Activated CD4-positive, alpha-beta memory T cell treated with anti-CD3 and anti-CD28 coated beads, Interleukin-2, amount 10 ng/mL, durations not matched to agents 7 days and 5 days (primary cell): ENCODE results near the gene DSTN. TPM values are rescaled to one million over a fixed set of nuclear protein-coding genes. Genes with fewer than 3 reads are reported as not detected.

ENCODE experiments used
- CTCF ChIA-PET: fragments of 350-600 bp; sonication (Branson Sonifier 250); formaldehyde crosslinking; loops from one replicate; lab custom pipeline; 2021; ENCODE audit warnings: antibody characterized with exemption, inconsistent platforms; lab: Charles Lee
- POLR2A ChIA-PET: fragments of 350-600 bp; sonication (Branson Sonifier 250); formaldehyde crosslinking; loops from one replicate; lab custom pipeline; 2021; ENCODE audit warnings: antibody characterized with exemption; lab: Charles Lee
- DNase-seq: peaks from one replicate; pipeline ENCODE4 v3.0.0-alpha.2; 2020
- H3K27ac Mint-ChIP-seq: one replicate; pipeline ENCODE4 v1.8.0; 2021; ENCODE audit warnings: mild to moderate bottlenecking, mixed read lengths
- H3K27me3 Mint-ChIP-seq: one replicate; pipeline ENCODE4 v1.8.0; 2021; ENCODE audit warnings: mixed read lengths
- H3K36me3 Mint-ChIP-seq: one replicate; pipeline ENCODE4 v1.8.0; 2021; ENCODE audit warnings: low read depth, mixed read lengths
- H3K4me1 Mint-ChIP-seq: one replicate; pipeline ENCODE4 v1.8.0; 2021; ENCODE audit warnings: mixed read lengths
- H3K4me3 Mint-ChIP-seq: one replicate; pipeline ENCODE4 v1.8.0; 2021; ENCODE audit warnings: mild to moderate bottlenecking, mixed read lengths
- H3K9me3 Mint-ChIP-seq: one replicate; pipeline ENCODE4 v1.8.0; 2021; ENCODE audit warnings: mixed read lengths
- total RNA-seq, 2 experiments: library from RNA; stranded (reverse); gene quantifications; one replicate each; pipeline ENCODE4 v1.2.3, GENCODE V29; 2021

DSTN gene
- total RNA-seq, 2 experiments from 2014 or later = 104 to 109 TPM

- Mint-ChIP-seq H3K4me1 (peaks cover 30% of the 10 kb centered on the region), H3K27me3 (peaks cover 16% of the 10 kb centered on the region), H3K27ac (no peak overlapping the region), H3K4me3 (peak overlapping the region; percentile 43), H3K36me3 (peaks cover under 1% of the 10 kb centered on the region), H3K9me3 (no peaks in the 10 kb centered on the region)
- CTCF ChIA-PET = interaction anchor here (0.7 to 3.5 kb wide), 4 partner anchors 38 to 65 kb away, joined by 3 to 24 read pairs (median 10); partner anchors contain the start of gene BFSP1
- no peak for DNase-seq
- POLR2A ChIA-PET = interaction anchor here (1.0 to 3.5 kb wide), 9 partner anchors 12 to 400 kb away, joined by 3 to 47 read pairs (median 4); partner anchors contain the start of genes BFSP1, MGME1, RRBP1 and SNX5
These were observed 828 bp upstream of the DSTN start for GRCh38 chr20:17568972-17569521.

- H3K4me3 Mint-ChIP-seq = peak overlapping the region; percentile 85
- H3K4me1 Mint-ChIP-seq = peaks cover 33% of the 10 kb centered on the region
- peaks cover 4% of the 10 kb centered on the region for H3K36me3 Mint-ChIP-seq
- POLR2A ChIA-PET = interaction anchor here (0.7 to 3.5 kb wide), 25 partner anchors 10 to 417 kb away, joined by 3 to 47 read pairs (median 5); partner anchors contain the start of genes BFSP1, MGME1, RRBP1 and SNX5
- peak overlapping the region; percentile 83 for H3K27ac Mint-ChIP-seq
- peaks cover 9% of the 10 kb centered on the region for H3K27me3 Mint-ChIP-seq
- peak; percentile 24 for DNase-seq
- H3K9me3 Mint-ChIP-seq = no peaks in the 10 kb centered on the region
- CTCF ChIA-PET = interaction anchor here (0.8 to 3.5 kb wide), 21 partner anchors 9 to 368 kb away, joined by 3 to 28 read pairs (median 5); partner anchors contain the start of genes BFSP1 and RRBP1
These were observed 675 bp downstream of the DSTN start for GRCh38 chr20:17570347-17571152.

DNA sequence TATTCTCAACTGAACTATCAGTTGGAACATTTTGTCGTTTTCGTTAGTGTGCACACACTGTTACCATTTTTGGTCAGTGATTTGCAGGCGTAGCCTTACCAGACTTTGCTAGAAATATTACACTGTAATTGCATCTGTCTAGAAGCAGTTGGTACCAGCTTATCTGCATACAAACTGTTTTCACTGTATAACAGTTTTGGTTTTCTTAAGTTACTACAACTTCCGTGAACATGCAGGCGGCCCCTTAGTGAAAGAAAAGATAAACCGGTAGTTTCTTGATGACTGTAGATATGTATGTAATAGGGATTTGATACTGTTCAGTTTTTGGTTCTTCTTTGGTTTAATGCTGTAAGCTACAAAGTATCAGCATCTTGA lies 1.3 kb downstream of the DSTN start:
- peaks cover 9% of the 10 kb centered on the region for H3K27me3 Mint-ChIP-seq
- ChIA-PET POLR2A (interaction anchor here (0.7 to 3.5 kb wide), 16 partner anchors 9 to 398 kb away, joined by 3 to 47 read pairs (median 8); partner anchors contain the start of genes BFSP1, MGME1, RRBP1 and SNX5), CTCF (interaction anchor here (0.9 to 3.5 kb wide), 16 partner anchors 8 to 327 kb away, joined by 3 to 28 read pairs (median 6); partner anchors contain the start of genes BFSP1 and RRBP1)
- DNase-seq = no peak
- peak overlapping the region; percentile 83 for H3K27ac Mint-ChIP-seq
- H3K4me1 Mint-ChIP-seq = peaks cover 33% of the 10 kb centered on the region
- no peaks in the 10 kb centered on the region for H3K9me3 Mint-ChIP-seq
- H3K4me3 Mint-ChIP-seq = peak overlapping the region; percentile 85
- H3K36me3 Mint-ChIP-seq = peaks cover 8% of the 10 kb centered on the region

- no peaks in the 10 kb centered on the region for H3K9me3 Mint-ChIP-seq
- POLR2A ChIA-PET = interaction anchor here (1.2 to 3.5 kb wide), 6 partner anchors 14 to 109 kb away, joined by 3 to 47 read pairs (median 9); partner anchors contain the start of gene RRBP1
- DNase-seq = no peak
- H3K36me3 Mint-ChIP-seq = peaks cover 14% of the 10 kb centered on the region
- CTCF ChIA-PET = interaction anchor here (1.2 to 3.5 kb wide), 9 partner anchors 13 to 111 kb away, joined by 3 to 28 read pairs (median 16); partner anchors contain the start of genes BFSP1 and RRBP1
- H3K27ac Mint-ChIP-seq = no peak overlapping the region
- peaks cover 33% of the 10 kb centered on the region for H3K4me1 Mint-ChIP-seq
- peak overlapping the region; percentile 1 for H3K4me3 Mint-ChIP-seq
- peaks cover 9% of the 10 kb centered on the region for H3K27me3 Mint-ChIP-seq
These were observed 2.3 kb downstream of the DSTN start for GRCh38 chr20:17572034-17572638.

DNA sequence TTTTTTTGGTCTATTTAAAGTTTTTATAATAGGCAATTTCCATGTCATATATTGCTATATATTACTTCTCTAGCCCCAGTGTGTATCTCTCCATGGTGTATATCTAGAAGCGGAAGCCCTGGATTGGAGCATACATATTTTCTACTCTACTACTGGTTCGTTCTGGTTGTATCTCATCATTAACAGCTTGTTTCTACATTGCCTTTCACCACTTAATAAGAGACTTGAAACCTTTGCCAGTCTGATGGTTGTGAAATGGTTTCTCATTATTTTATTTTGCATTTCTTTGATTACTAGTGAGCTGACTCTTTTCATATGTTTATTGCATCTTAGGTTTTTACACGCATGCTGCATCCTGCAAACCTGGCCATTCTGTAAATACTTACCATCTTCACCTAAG lies 3.6 kb downstream of the DSTN start:
- H3K4me1 Mint-ChIP-seq = peaks cover 32% of the 10 kb centered on the region
- H3K27ac Mint-ChIP-seq = no peak overlapping the region
- ChIA-PET CTCF (interaction anchor here (0.9 to 1.6 kb wide), 4 partner anchors 42 to 109 kb away, joined by 3 to 6 read pairs (median 3); partner anchors contain the start of genes BFSP1 and RRBP1), POLR2A (interaction anchor here (2.1 kb wide), 1 partner anchor 13 kb away, joined by 6 read pairs; no protein-coding TSS in a partner anchor)
- H3K27me3 Mint-ChIP-seq = peaks cover 1% of the 10 kb centered on the region
- H3K36me3 Mint-ChIP-seq = peaks cover 14% of the 10 kb centered on the region
- H3K4me3 Mint-ChIP-seq = no peak overlapping the region
- no peaks in the 10 kb centered on the region for H3K9me3 Mint-ChIP-seq
- no peak for DNase-seq

DNA sequence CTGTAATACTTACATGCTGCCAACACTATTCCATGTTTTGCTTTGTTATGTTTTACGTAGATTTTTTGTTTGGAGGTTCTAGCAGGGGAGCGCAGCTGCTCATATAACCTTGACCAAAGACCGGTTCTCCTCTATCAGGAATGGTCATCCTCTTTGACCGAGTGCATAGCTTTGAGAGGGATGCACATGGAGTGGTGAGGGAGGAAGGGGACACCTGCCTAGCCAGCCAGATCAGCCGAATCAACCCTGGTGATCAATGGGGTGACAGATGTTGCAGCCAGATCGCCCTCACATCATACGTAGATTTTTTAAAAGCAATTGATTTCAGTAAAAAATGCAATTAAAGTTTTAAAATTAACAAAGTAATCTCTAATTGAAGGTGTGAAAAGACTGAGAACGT lies 6.3 kb downstream of the DSTN start:
- Mint-ChIP-seq H3K27ac (no peak overlapping the region), H3K36me3 (peaks cover 24% of the 10 kb centered on the region), H3K4me3 (no peak overlapping the region), H3K27me3 (no peaks in the 10 kb centered on the region), H3K4me1 (peaks cover 43% of the 10 kb centered on the region), H3K9me3 (no peaks in the 10 kb centered on the region)
- ChIA-PET POLR2A (no interaction called here), CTCF (no interaction called here)
- DNase-seq = no peak

DNA sequence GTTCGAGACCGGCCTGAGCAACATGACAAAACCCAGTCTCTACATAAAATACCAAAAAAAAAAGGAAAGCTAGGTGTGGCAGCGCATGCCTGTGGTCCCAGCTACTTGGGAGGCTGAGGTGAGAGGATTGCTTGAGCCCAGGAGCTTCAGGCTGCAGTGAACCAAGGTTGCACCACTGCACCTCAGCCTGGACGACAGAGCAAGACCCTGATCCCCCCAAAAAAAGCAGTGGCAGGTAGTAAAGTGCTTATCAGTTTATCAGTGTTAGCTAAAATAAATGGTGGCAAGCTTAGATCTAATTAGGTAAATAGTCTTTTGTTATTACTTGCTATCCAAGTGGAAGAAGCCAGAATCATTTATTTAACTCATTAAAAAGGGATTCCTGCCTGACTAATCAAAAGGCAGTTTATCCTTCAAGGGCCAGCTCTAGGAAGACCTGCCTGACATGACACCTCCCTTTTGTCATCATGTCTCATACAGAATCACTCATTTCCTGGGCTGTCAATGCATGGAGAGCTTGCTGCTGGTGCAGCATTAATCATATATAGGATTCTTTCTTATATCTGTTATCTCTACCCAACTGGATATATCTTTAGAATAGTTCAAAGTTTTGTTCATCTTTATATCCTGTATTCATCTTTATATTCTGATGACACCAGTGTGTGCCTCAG lies 9.6 kb downstream of the DSTN start:
- peaks cover 23% of the 10 kb centered on the region for H3K36me3 Mint-ChIP-seq
- no peak overlapping the region for H3K4me3 Mint-ChIP-seq
- H3K9me3 Mint-ChIP-seq = no peaks in the 10 kb centered on the region
- DNase-seq = no peak
- H3K27ac Mint-ChIP-seq = no peak overlapping the region
- CTCF ChIA-PET = interaction anchor here (1.3 to 1.8 kb wide), 3 partner anchors 9 to 43 kb away, joined by 4 to 7 read pairs (median 4); no protein-coding TSS in a partner anchor
- peaks cover 26% of the 10 kb centered on the region for H3K4me1 Mint-ChIP-seq
- H3K27me3 Mint-ChIP-seq = no peaks in the 10 kb centered on the region
- POLR2A ChIA-PET = interaction anchor here (1.0 to 2.8 kb wide), 2 partner anchors 9 to 31 kb away, joined by 3 to 10 read pairs; partner anchors contain the start of gene DSTN

- ChIA-PET POLR2A (interaction anchor here (0.9 to 2.8 kb wide), 3 partner anchors 11 to 29 kb away, joined by 3 to 10 read pairs (median 4); partner anchors contain the start of gene DSTN), CTCF (interaction anchor here (1.1 to 1.2 kb wide), 2 partner anchors 10 to 25 kb away, joined by 3 to 5 read pairs; partner anchors contain the start of gene DSTN)
- Mint-ChIP-seq H3K4me3 (no peak overlapping the region), H3K27me3 (no peaks in the 10 kb centered on the region), H3K27ac (no peak overlapping the region), H3K9me3 (no peaks in the 10 kb centered on the region), H3K36me3 (peaks cover 26% of the 10 kb centered on the region), H3K4me1 (peaks cover 27% of the 10 kb centered on the region)
- DNase-seq = no peak
These were observed 11.0 kb downstream of the DSTN start for GRCh38 chr20:17580895-17581294.

DNA sequence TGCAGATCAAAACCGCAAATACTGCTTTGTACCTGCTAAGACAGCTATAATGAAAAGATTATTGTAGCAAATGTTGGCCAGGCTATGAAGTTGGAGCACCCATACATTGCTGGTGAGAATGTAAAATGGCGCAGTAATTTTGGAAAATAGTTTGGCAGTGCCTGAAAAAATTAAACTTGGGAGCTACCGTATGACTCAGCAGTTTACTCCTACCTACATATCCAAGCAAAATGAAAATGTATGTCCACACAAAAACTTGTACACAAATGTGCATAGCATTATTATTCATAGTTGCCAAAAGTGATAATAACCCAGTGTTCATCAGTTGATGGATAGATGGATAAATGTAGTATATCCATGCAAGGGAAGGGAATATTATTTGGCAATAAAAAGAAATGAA lies 13.3 kb downstream of the DSTN start:
- H3K4me3 Mint-ChIP-seq = no peak overlapping the region
- H3K4me1 Mint-ChIP-seq = peaks cover 34% of the 10 kb centered on the region
- DNase-seq = no peak
- POLR2A ChIA-PET = interaction anchor here (0.7 kb wide), 1 partner anchor 13 kb away, joined by 4 read pairs; the partner anchor contains the start of gene DSTN
- H3K27me3 Mint-ChIP-seq = no peaks in the 10 kb centered on the region
- CTCF ChIA-PET = interaction anchor here (1.2 to 1.6 kb wide), 2 partner anchors 8 to 13 kb away, joined by 3 to 4 read pairs; partner anchors contain the start of gene DSTN
- H3K27ac Mint-ChIP-seq = no peak overlapping the region
- no peaks in the 10 kb centered on the region for H3K9me3 Mint-ChIP-seq
- H3K36me3 Mint-ChIP-seq = peaks cover 21% of the 10 kb centered on the region

DNA sequence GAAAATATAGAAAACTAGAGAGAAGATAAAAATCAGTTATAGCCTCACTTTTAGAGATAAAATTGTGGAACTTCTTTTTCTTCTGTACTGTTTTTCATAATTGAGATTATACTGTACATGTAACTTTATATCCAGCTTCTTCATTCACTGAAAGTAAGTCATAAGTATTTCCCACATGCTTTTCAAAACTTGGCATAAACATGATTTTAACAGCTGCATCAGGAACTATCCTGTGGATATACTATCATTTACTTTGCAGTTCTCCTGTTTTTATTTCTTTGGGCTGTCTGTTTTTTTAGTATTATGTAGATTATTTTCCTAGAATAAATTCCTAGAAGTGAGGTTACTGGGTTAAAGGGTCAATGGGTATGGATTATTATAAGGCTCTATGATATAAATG lies 14.8 kb downstream of the DSTN start:
- no peaks in the 10 kb centered on the region for H3K9me3 Mint-ChIP-seq

GRCh38 chr20:17586250-17586649 lies 16.4 kb downstream of the DSTN start:
- H3K36me3 Mint-ChIP-seq = peaks cover 10% of the 10 kb centered on the region
- CTCF ChIA-PET = no interaction called here
- POLR2A ChIA-PET = interaction anchor here (0.9 to 1.8 kb wide), 3 partner anchors 14 to 81 kb away, joined by 3 to 6 read pairs (median 3); no protein-coding TSS in a partner anchor
- no peak for DNase-seq
- no peaks in the 10 kb centered on the region for H3K9me3 Mint-ChIP-seq
- no peaks in the 10 kb centered on the region for H3K27me3 Mint-ChIP-seq
- H3K27ac Mint-ChIP-seq = no peak overlapping the region
- no peak overlapping the region for H3K4me3 Mint-ChIP-seq
- peaks cover 20% of the 10 kb centered on the region for H3K4me1 Mint-ChIP-seq

More for the DNA sequence above, 14.8 kb downstream of the DSTN start:
- Mint-ChIP-seq H3K27ac (no peak overlapping the region), H3K4me3 (no peak overlapping the region), H3K36me3 (peaks cover 19% of the 10 kb centered on the region), H3K27me3 (no peaks in the 10 kb centered on the region), H3K4me1 (peaks cover 26% of the 10 kb centered on the region)
- DNase-seq = no peak
- POLR2A ChIA-PET = no interaction called here
- CTCF ChIA-PET = interaction anchor here (0.5 to 1.8 kb wide), 3 partner anchors 13 to 98 kb away, joined by 3 to 4 read pairs (median 4); no protein-coding TSS in a partner anchor
